ENCODE results near the gene RCVRN. TPM values are rescaled to one million over a fixed set of nuclear protein-coding genes. Genes with fewer than 3 reads are reported as not detected.
"Not testable (repeated sequence)": the region's sequence is repeated elsewhere in the genome, so short reads cannot be mapped to it uniquely, and the experiment has no call there.

Gene RCVRN
- total and polyA plus RNA-seq, 9 of the 15 experiments (the other 6 are each of a cell fraction or from before 2014, with no cell fraction given) = not detected

DNA sequence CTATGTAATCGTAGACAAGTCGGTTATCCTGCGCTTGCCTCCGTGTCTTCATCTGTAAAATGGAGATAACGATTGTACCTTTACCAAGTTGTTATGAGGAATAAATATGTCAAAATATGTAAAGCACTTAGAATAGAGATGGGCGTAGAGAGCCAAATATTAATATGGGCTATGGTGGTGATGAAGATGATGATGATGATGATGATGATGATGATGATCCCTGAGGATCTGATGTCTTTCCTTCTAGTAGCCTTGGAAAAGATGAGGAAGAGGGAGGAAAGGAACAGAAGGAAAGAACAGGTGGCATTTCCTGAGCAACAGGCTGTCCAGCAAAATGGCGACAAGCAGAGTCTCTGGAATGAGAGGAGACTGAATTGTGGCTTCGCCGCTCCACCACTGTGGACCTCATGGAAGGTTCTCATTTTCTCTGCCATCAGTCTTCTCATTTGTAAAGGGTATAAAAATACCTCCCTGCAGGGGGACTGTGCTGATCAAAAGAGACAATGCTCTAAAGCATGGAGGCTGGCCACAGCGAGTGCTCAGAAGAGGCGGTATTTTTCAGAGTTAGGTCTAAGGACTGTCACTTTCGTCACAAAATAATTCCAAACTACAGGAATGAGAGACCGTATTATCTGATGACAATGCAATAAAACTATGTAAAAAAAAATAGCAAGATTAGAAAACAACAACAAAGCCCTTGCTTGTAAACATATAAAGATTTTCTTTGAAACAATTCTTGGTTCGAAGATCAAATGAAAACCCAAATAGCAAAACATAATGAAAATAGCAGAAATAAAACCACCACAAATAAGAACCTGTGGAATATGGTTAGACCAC, 17.2 kb upstream of the RCVRN start:
- WGBS (ENCODE audit: insufficient coverage, low coverage, missing lambda C conversion rate) = 5% methylated on average over 12 of the region's 14 CpGs
- Histone ChIP-seq H3K36me3 (ENCODE audit: control insufficient read depth, insufficient read depth, low read length) (no peaks in the 10 kb centered on the region), H2AFZ (ENCODE audit: low read depth, low read length) (no peak overlapping the region), H4K20me1 (replicated peaks; ENCODE audit: control insufficient read depth, insufficient read depth, low read length) (no peaks in the 10 kb centered on the region), H3K9me1 (ENCODE audit: control insufficient read depth, insufficient read depth, low read length) (no peaks in the 10 kb centered on the region), H3K9ac (ENCODE audit: insufficient read depth in 1 of 2, low read depth in 2 of 2, low read length in 2 of 2) (no peak overlapping the region), H3K27me3 (ENCODE audit: control insufficient read depth in 2 of 2, insufficient read depth in 2 of 2, low read length in 2 of 2) (no peaks in the 10 kb centered on the region), H3K79me2 (ENCODE audit: control insufficient read depth, insufficient read depth, low read length) (no peaks in the 10 kb centered on the region), H3K9me3 (replicated peaks; ENCODE audit: control insufficient read depth, insufficient read depth, low read depth, low read length) (no peaks in the 10 kb centered on the region), H3K4me2 (ENCODE audit: insufficient read depth, low read length) (no peak overlapping the region), H3K4me1 (replicated peaks in 1 of 2; ENCODE audit: control insufficient read depth in 2 of 2, insufficient read depth in 2 of 2, low read length in 2 of 2) (no peaks in the 10 kb centered on the region), H3K27ac (ENCODE audit: extremely low read depth, low read depth, low read length) (no peak overlapping the region), H3K4me3 (no peak overlapping the region)
- ChIA-PET POLR2A (no interaction called here), CTCF (ENCODE audit: low intra/inter-chr PET ratio) (no interaction called here)
- no TSS peak for BruUV-seq (replicated peaks)
- no peak for DNase-seq (ENCODE audit: extremely low read depth in 1 of 4, low spot score in 3 of 4)
- TF ChIP-seq ZNF449 (CRISPR knock-in tag; IDR thresholded peaks at IDR 0.05) = no peak
- TF ChIP-seq ZNF316 (IDR thresholded peaks at IDR 0.05) = peak; percentile 49; the same call in 1 of the 2 replicates
- TF ChIP-seq ZKSCAN1 (IDR thresholded peaks at IDR 0.05; ENCODE audit: low read depth, low read length) = no peak
- intact Hi-C loops (cut with micrococcal nuclease) = loop anchor here (5.0 kb wide), 1 partner anchor 695 kb away; no protein-coding TSS in a partner anchor
- no peak for ATAC-seq
- in situ Hi-C loops (cut with MboI) = loop anchor here (10.0 kb wide), 1 partner anchor 693 kb away; no protein-coding TSS in a partner anchor
- FAIRE-seq = no peak

- H3K27ac ChIP-seq (ENCODE audit: extremely low read depth, low read depth, low read length); H3K9me3 ChIP-seq (replicated peaks; ENCODE audit: control insufficient read depth, insufficient read depth, low read depth, low read length); DNase-seq (ENCODE audit: extremely low read depth in 1 of 4, low spot score in 3 of 4); CTCF ChIA-PET (ENCODE audit: low intra/inter-chr PET ratio); H3K79me2 ChIP-seq (ENCODE audit: control insufficient read depth, insufficient read depth, low read length); H3K9ac ChIP-seq (ENCODE audit: insufficient read depth in 1 of 2, low read depth in 2 of 2, low read length in 2 of 2); FAIRE-seq; H3K4me1 ChIP-seq (replicated peaks in 1 of 2; ENCODE audit: control insufficient read depth in 2 of 2, insufficient read depth in 2 of 2, low read length in 2 of 2); H2AFZ ChIP-seq (ENCODE audit: low read depth, low read length); H3K36me3 ChIP-seq (ENCODE audit: control insufficient read depth, insufficient read depth, low read length); H3K27me3 ChIP-seq (ENCODE audit: control insufficient read depth in 2 of 2, insufficient read depth in 2 of 2, low read length in 2 of 2); H3K9me1 ChIP-seq (ENCODE audit: control insufficient read depth, insufficient read depth, low read length); H3K4me3 ChIP-seq; H3K4me2 ChIP-seq (ENCODE audit: insufficient read depth, low read length); BruUV-seq (replicated peaks); POLR2A ChIA-PET; ATAC-seq; H4K20me1 ChIP-seq (replicated peaks; ENCODE audit: control insufficient read depth, insufficient read depth, low read length): not testable (repeated sequence)
- in situ Hi-C loops (cut with MboI) (loop anchor here (10.0 kb wide), 1 partner anchor 694 kb away; no protein-coding TSS in a partner anchor), intact Hi-C loops (cut with micrococcal nuclease) (loop anchor here (5.0 kb wide), 1 partner anchor 696 kb away; no protein-coding TSS in a partner anchor)
- 0% methylated on average over 6 of the region's 13 CpGs for WGBS (ENCODE audit: insufficient coverage, low coverage, missing lambda C conversion rate)
These were observed 16.1 kb upstream of the RCVRN start for GRCh38 chr17:9921216-9921615.

Measured in K562 (cell line).